Lower lobe of right lung (tissue), 2 donors: ENCODE measurements around the gene MEGF10. TPM values are rescaled to one million over a fixed set of nuclear protein-coding genes. Genes with fewer than 3 reads are reported as not detected.

Source experiments
- ATAC-seq, 2 donors: fragments of 200-7000 bp; cut with Tn5 transposase; one replicate each; pipeline ENCODE4 v1.9.1; 2020 to 2022; ENCODE audit warnings: mild to moderate bottlenecking in 2 of 2, moderate library complexity in 2 of 2
- DNase-seq: peaks from one replicate; pipeline ENCODE4 v3.0.0-alpha.2; 2020
- H3K27ac ChIP-seq: fragments of 200-600 bp; one replicate; pipeline ENCODE4 v1.8.0; 2022
- H3K27me3 ChIP-seq: fragments of 200-600 bp; one replicate; pipeline ENCODE4 v1.8.0; 2022; ENCODE audit warnings: low read depth
- H3K36me3 ChIP-seq: fragments of 200-600 bp; one replicate; pipeline ENCODE4 v1.8.0; 2022; ENCODE audit warnings: mild to moderate bottlenecking
- H3K4me1 ChIP-seq: fragments of 200-600 bp; one replicate; pipeline ENCODE4 v1.8.0; 2022
- H3K4me3 ChIP-seq: fragments of 200-600 bp; one replicate; pipeline ENCODE4 v1.8.0; 2022; ENCODE audit warnings: mild to moderate bottlenecking
- H3K9me3 ChIP-seq: fragments of 200-600 bp; one replicate; pipeline ENCODE4 v1.8.0; 2022
- intact Hi-C: fragments of 100-400 bp; cut with DNase I; formaldehyde crosslinking; loops from one replicate; pipeline ENCODE4 v1.11.0; 2022
- total RNA-seq: library from RNA; stranded (reverse); fragmentation: NEBNext Ultra II Directional; extraction: Animal tissue kit (Norgen Biotek cat#: 25700); gene quantifications from one replicate; pipeline ENCODE4 v1.2.1, GENCODE V29; 2021
- TF ChIP-seq, protein P1 (sequence below): fragments of 200-600 bp; IDR thresholded peaks from one replicate; pipeline ENCODE4 v1.8.0; 2022; ENCODE audit warnings: antibody characterized with exemption, mild to moderate bottlenecking
- donor health status: DM: no; HTN: yes; CAD: no; lungs with severe emphysema.

MEGF10 gene
- total RNA-seq, 1 donor from 2014 or later = 0.30 TPM

DNA sequence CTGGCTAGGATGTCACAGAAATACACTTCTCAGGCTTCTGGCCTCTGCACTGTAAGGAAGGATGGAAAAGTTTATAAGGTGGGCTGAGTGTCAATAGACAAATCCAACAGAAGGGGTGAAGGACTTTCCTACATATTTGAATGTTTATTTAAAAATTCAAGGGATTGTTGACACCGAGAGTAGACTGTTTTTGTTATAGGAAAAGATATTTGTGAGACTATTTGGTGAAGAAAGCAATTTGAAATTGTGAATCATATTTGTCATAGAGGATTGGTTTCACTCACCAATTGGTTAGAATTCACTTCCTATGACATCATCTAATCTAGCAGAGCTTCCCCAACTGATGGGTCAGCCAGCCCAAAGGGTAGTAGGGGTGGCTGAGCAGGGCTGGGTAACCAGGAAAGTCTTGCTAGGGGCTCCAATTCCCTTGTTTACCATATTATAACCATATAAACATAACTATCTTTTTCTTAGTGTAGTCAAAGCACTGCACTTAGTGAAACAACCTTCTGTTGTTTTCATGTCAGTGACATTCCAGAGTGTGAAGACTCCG is 14.9 kb upstream of the MEGF10 start:
- H3K27ac ChIP-seq = no peak overlapping the region
- ATAC-seq = no peak
- no peaks in the 10 kb centered on the region for H3K27me3 ChIP-seq
- intact Hi-C loops = no loop called here
- TF ChIP-seq, protein P1, sequence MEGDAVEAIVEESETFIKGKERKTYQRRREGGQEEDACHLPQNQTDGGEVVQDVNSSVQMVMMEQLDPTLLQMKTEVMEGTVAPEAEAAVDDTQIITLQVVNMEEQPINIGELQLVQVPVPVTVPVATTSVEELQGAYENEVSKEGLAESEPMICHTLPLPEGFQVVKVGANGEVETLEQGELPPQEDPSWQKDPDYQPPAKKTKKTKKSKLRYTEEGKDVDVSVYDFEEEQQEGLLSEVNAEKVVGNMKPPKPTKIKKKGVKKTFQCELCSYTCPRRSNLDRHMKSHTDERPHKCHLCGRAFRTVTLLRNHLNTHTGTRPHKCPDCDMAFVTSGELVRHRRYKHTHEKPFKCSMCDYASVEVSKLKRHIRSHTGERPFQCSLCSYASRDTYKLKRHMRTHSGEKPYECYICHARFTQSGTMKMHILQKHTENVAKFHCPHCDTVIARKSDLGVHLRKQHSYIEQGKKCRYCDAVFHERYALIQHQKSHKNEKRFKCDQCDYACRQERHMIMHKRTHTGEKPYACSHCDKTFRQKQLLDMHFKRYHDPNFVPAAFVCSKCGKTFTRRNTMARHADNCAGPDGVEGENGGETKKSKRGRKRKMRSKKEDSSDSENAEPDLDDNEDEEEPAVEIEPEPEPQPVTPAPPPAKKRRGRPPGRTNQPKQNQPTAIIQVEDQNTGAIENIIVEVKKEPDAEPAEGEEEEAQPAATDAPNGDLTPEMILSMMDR = no peak
- no peaks in the 10 kb centered on the region for H3K36me3 ChIP-seq
- peaks cover 1% of the 10 kb centered on the region for H3K9me3 ChIP-seq
- DNase-seq = no peak
- H3K4me3 ChIP-seq = no peak overlapping the region
- no peaks in the 10 kb centered on the region for H3K4me1 ChIP-seq

DNA sequence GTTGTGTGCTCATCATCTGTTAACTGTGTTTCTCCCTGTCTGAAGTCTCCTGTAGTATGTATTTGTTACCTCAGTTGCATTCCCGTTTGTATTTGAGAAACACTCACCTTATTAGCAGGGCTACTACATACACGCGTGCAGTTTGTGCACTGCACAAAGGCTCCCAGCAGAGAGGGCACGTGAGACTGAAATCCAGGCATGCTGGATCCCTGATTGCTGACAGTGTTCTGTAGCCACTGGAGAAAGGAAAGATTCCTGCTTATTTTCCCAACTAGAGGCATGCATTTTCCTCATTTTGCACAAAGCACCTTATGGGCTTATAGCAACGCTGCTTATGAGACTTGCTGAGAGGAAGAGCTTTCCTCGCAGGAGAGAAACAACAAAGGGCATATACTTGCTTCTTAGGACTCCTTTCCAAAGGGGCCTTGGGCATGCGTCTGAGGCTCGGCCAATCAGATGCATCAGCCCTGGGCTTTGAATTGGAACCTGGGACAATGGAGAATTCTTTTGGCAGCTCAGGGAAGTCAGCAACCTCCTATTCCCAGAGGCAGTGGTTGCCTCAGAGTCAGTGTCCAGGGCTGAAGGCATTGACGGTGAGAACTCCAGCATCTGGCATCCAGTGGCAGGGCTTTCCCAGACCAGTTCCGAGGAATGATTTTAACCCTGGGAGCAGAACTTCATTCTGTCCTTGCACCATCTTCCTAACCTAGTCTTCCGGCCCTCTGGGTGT is 9.9 kb upstream of the MEGF10 start:
- TF ChIP-seq, protein P1 = no peak
- no peaks in the 10 kb centered on the region for H3K27me3 ChIP-seq
- ATAC-seq (no peak), DNase-seq (no peak)
- no peaks in the 10 kb centered on the region for H3K36me3 ChIP-seq
- H3K27ac ChIP-seq = no peak overlapping the region
- H3K9me3 ChIP-seq = no peaks in the 10 kb centered on the region
- intact Hi-C loops = no loop called here
- H3K4me3 ChIP-seq = no peak overlapping the region
- no peaks in the 10 kb centered on the region for H3K4me1 ChIP-seq

DNA sequence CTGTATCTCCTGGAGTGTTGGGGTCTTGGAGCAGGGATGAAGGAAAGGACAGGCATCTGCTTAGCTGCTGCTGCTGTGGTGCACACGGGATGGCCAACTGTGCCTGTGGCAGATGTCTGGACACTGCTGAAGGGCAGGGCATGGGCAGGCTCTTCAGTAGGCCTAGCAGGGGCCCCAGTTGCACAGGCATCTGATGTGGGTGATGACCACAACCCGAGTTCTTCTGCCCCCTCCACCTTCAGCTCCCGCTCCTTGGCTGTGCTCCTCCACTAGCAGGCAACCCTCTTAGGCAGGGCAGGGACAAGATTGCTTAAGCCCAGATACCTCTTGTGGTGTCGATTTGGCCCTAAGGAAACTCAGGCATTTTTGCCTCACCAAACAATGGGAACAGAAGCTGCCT is 9.0 kb upstream of the MEGF10 start:
- TF ChIP-seq, protein P1 = no peak
- DNase-seq = no peak
- intact Hi-C loops = no loop called here
- ATAC-seq = no peak
- no peaks in the 10 kb centered on the region for H3K9me3 ChIP-seq
- no peak overlapping the region for H3K27ac ChIP-seq
- no peak overlapping the region for H3K4me3 ChIP-seq
- H3K27me3 ChIP-seq = no peaks in the 10 kb centered on the region
- H3K36me3 ChIP-seq = no peaks in the 10 kb centered on the region
- H3K4me1 ChIP-seq = no peaks in the 10 kb centered on the region

DNA sequence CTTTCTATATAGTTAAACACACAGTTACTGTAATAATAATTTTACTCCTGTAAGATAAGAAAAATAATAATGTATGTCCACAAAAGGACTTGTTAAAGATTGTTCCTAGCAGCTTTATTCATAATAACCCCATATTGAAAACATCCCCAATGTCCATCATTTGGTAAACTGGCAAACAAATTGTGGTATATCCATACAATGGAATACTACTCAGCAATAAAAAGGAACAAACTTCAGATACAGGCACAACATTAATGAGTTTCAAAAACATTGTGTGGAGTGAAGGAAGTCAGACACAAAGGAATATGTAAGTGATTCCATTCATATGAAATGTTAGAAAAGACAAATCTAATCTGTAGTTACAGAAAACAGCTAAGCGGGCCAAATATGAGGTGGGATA is 1.9 kb upstream of the MEGF10 start:
- Histone ChIP-seq H3K9me3 (no peaks in the 10 kb centered on the region), H3K36me3 (no peaks in the 10 kb centered on the region), H3K4me3 (no peak overlapping the region), H3K4me1 (no peaks in the 10 kb centered on the region), H3K27ac (no peak overlapping the region), H3K27me3 (peaks cover 31% of the 10 kb centered on the region)
- ATAC-seq (no peak), DNase-seq (no peak)
- intact Hi-C loops = no loop called here
- TF ChIP-seq, protein P1 = no peak

DNA sequence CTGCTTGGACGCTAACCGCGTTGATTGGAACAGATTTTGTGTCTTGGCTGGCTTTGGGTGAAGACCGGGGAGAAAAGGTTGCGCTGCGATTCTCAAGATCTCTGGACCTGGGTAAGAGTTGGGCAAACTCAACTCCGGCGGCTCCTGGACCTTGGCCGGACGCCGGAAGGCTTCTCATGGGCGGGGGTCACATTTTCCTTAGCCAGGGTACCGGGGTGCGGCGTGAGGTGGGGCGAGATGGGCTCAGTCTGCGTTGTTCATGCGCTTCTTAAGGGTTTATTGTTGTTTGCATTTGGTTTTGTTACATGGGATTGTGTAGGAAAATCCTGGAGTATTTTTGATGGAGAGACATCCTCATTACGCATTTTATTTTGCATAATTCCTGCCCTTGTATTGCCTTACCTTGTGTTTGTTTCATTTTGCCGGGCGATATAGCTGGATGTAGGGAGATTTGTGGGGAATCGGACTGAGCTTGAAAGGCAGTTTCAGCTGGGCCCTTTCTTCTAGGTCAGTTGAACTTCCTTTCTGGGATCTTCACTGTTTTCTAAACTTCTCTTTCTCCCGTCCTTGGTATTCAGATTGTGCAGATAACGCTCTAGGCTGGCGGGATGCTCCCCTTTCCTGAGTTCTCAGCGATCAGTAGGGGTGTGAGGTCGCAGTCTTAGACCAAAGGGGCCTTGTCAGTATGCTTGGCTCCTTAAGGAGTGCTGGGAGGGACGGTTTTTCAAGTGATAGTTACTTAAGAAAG is 524 bp downstream of the MEGF10 start:
- TF ChIP-seq, protein P1 = no peak
- Histone ChIP-seq H3K4me3 (no peak overlapping the region), H3K36me3 (no peaks in the 10 kb centered on the region), H3K4me1 (no peaks in the 10 kb centered on the region), H3K27ac (no peak overlapping the region), H3K9me3 (no peaks in the 10 kb centered on the region), H3K27me3 (peaks cover 38% of the 10 kb centered on the region)
- intact Hi-C loops = no loop called here
- ATAC-seq = no peak
- no peak for DNase-seq
